Fibroblast of skin of left biceps (primary cell): ENCODE results near the gene ZGRF1.
"Not testable (repeated sequence)": the region's sequence is repeated elsewhere in the genome, so short reads cannot be mapped to it uniquely, and the experiment has no call there.

ENCODE experiments used
- DNase-seq, 2 experiments: peaks; one replicate each; pipeline ENCODE4 v3.0.0-alpha.2; 2013; ENCODE audit warnings: low read depth in 2 of 2

The ZGRF1 gene

GRCh38 chr4:112557676-112558411 lies 78.9 kb downstream of the ZGRF1 start:
- no peak for DNase-seq

DNA sequence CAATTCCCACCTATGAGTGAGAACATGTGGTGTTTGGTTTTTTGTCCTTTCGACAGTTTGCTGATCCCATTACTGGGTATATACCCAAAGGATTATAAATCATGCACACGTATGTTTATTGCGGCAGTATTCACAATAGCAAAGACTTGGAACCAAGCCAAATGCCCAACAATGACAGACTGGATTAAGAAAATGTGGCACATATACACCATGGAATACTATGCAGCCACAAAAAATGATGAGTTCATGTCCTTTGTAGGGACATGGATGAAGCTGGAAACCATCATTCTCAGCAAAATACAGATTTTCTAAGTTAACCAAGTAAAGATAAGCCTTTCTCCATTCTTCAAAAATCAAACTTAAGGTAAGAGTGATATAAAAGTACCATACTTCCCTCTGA lies 82.4 kb downstream of the ZGRF1 start:
- not testable (repeated sequence) for DNase-seq

- DNase-seq, result peak; percentile 2 to 9
Measured at GRCh38 chr4:112552668-112553067, 84.0 kb downstream of the ZGRF1 start.

DNA sequence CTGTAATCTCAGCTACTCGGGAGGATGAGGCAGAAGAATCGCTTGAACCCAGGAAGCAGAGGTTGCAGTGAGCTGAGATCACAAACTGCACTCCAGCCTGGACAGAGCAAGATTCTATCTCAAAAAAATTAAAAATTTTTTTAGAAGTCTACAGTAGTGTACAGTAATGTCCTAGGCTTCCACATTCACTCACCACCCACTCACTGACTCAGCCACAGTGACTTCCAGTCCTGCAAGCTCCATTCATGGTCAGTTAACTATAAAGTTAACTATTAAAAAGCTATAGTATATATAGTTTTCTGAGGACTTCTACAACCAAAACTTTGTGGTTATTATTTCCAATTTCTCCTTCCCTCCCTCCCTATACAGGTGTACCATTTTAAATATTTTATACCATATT lies 86.0 kb downstream of the ZGRF1 start:
- peak; percentile 1 to 9 for DNase-seq

DNA sequence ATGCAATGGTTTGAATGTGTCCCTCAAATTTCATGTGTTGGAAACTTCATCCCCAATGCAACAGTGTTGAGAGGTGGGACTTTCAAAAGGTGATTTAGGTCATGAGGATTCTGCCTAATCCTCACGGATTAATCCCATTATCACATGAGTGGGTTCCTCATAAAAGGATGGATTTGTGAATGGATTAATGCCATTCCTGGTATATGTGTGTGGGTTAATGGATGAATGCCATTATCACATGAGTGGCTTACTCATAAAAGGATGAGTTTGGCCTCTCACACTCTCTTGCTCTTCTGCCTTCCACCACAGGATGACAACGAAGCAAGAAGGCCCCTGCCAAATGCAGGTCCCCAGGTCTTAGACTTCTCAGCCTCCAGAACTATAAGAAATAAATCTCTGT lies 90.2 kb downstream of the ZGRF1 start:
- no peak for DNase-seq

DNA sequence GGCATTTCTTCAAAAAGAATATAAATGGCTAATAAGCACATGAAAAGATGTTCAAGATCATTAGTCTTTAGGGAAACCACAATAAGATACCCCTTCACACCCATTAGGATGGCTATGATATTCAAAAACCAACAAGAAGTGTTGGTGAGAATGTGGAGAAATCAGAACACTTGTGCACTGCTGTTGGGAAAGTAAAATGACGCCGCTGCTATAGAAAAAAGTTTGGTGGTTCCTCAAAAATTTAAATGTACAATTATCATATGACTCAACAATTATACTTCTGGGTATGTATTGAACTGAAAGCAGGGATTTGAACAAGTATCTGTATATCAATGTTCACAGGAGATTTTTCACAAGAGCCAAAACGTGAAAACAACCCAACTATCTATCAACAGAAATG lies 91.4 kb downstream of the ZGRF1 start:
- no peak for DNase-seq

DNA sequence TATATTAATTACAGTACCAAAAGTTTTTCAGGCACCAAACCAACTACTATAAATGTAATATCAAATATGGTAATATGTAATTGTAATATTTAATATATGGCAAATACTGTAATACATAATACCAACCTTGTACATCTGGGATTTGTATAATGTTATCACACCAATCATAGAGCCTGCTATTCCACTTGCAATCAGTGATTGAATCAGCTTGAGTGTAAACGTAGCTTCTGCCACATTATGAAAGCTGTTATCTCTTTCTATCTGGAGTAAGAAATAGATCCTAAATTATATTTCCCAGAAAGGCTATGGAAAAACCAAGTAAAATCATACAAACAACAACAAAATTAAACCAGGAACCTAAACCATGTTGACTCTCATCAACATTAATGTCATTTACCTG lies 96.0 kb downstream of the ZGRF1 start:
- DNase-seq, result no peak

- no peak for DNase-seq
Measured at GRCh38 chr4:112536123-112536522, 100.6 kb downstream of the ZGRF1 start.

DNA sequence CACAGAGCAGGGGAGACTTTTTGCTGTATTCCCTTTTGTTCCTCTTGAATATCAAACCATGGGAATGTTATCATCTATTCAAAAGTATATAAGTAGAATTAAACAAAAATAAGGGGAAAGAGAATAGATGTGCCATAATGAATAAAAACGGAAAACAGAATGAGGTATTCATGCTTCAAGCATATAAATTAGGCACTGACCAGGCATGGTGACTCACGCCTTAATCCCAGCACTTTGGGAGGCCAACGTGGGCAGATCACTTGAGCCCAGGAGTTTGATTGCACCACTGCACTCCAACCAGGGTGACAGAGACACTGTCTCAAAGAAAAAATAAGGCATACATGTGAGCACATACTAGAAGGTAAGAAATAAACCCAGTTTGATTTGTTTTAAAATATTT lies 104.4 kb downstream of the ZGRF1 start:
- no peak for DNase-seq

GRCh38 chr4:112531146-112531545 lies 105.6 kb downstream of the ZGRF1 start:
- no peak for DNase-seq

DNA sequence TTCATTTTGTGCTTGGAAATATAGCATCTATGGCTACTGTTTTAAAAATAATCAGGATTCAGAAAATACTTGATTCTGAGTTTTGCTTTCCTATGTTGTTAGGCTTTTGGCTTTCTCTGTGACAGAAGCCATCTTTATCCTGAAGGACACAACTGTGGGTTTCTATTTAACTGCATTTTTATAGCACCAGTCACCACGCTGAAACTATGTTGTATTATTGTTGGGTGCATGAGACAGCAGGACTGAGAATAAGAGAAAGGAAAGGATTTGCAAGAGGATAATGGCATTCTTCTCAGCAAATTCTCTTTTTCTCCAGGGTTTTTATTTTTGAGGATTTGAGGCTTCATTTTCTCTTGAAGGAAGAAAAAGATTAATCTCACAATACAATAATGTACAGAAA lies 110.6 kb downstream of the ZGRF1 start:
- DNase-seq, result no peak

- no peak for DNase-seq
Measured at GRCh38 chr4:112523764-112524505, 112.8 kb downstream of the ZGRF1 start.

GRCh38 chr4:112523008-112523721 lies 113.5 kb downstream of the ZGRF1 start:
- peak in 1 of 2 experiments; percentile 1 for DNase-seq

- not testable (repeated sequence) for DNase-seq
Measured at GRCh38 chr4:112522431-112522830, 114.3 kb downstream of the ZGRF1 start.

- no peak for DNase-seq
Measured at GRCh38 chr4:112521123-112522023, 115.3 kb downstream of the ZGRF1 start.

- no peak for DNase-seq
Measured at GRCh38 chr4:112520598-112521122, 116.0 kb downstream of the ZGRF1 start.

- no peak for DNase-seq
Measured at GRCh38 chr4:112519689-112520597, 116.8 kb downstream of the ZGRF1 start.

GRCh38 chr4:112518675-112519074 lies 118.0 kb downstream of the ZGRF1 start:
- DNase-seq, result no peak

- no peak for DNase-seq
Measured at GRCh38 chr4:112517911-112518310, 118.8 kb downstream of the ZGRF1 start.

- DNase-seq, result no peak
Measured at GRCh38 chr4:112517067-112517634, 119.6 kb downstream of the ZGRF1 start.
